HCT116 (cell line): Measurements from ENCODE around the gene SLC9A7. TPM values are rescaled to one million over a fixed set of nuclear protein-coding genes. Genes with fewer than 3 reads are reported as not detected.

ENCODE experiments used
- ATAC-seq: fragments of 200-7000 bp; cut with Tn5 transposase; 2 replicates; pipeline ENCODE4 v1.9.1; 2020; ENCODE audit warnings: mild to moderate bottlenecking, moderate library complexity
- BruUV-seq: library from RNA; stranded (reverse); fragments of 400-500 nt; replicated peaks from 2 replicates; lab custom pipeline; 2021; lab: Mats Ljungman, UMichigan
- CTCF ChIA-PET: fragments of 300-600 bp; sonication (Branson Sonifier 250); formaldehyde crosslinking; loops from one replicate; lab custom pipeline; 2021; ENCODE audit warnings: antibody characterized with exemption; lab: Charles Lee
- POLR2A ChIA-PET: fragments of 300-600, 350-600 bp; sonication (Branson Sonifier 250); formaldehyde crosslinking; loops from one replicate; lab custom pipeline; 2021; ENCODE audit warnings: antibody characterized with exemption; lab: Charles Lee
- RAD21 ChIA-PET, 2 experiments: fragments of 300-600 bp; sonication (Branson Sonifier 250); formaldehyde crosslinking; loops; one replicate each; lab custom pipeline; 2023; ENCODE audit warnings: low total read pairs in 2 of 2; ENCODE audit not compliant: uncharacterized antibody in 2 of 2, unreplicated experiment in 2 of 2, low non-redundant PET in 1 of 2; lab: Charles Lee
- DNase-seq: peaks from one replicate; pipeline ENCODE4 v3.0.0-alpha.2; 2010; ENCODE audit warnings: low read depth, low spot score
- H2AFZ ChIP-seq: fragments of 200-600 bp; shearing (Covaris generic), sonication (generic); 2 replicates; pipeline ENCODE4 v1.6.1; 2017; ENCODE audit warnings: low read depth, mixed run types, mixed read lengths, antibody characterized with exemption, low read length; ENCODE audit not compliant: poor library complexity, severe bottlenecking
- H3K27ac ChIP-seq: 2 replicates; pipeline ENCODE4 v1.5.1; 2012; ENCODE audit warnings: low read depth, low read length
- H3K27me3 ChIP-seq: fragments of 200-600 bp; sonication (generic); 2 replicates; pipeline ENCODE4 v1.6.1; 2016; ENCODE audit warnings: mixed run types, low read length, mixed read lengths; ENCODE audit not compliant: insufficient read depth
- H3K36me3 ChIP-seq, 2 experiments: fragments of 200-500 bp in 1 of 2; fragments of 200-600 bp in 1 of 2; sonication (Bioruptor generic) in 1 of 2; sonication (generic) in 1 of 2; 2 replicates each; pipeline versions ENCODE4 v1.5.1 to v1.6.1; 2014 to 2016; ENCODE audit warnings: low read length in 2 of 2, inconsistent platforms in 1 of 2, mixed read lengths in 1 of 2, mixed run types in 1 of 2; ENCODE audit not compliant: insufficient read depth in 2 of 2, control insufficient read depth in 1 of 2
- H3K4me1 ChIP-seq, 2 experiments: fragments of 200-600 bp in 1 of 2; sonication (generic) in 1 of 2; 2 replicates each; pipeline versions ENCODE4 v1.5.1 to v1.6.1; 2012 to 2017; ENCODE audit warnings: low read length in 2 of 2, inconsistent platforms in 1 of 2, mild to moderate bottlenecking in 1 of 2, mixed read lengths in 1 of 2, mixed run types in 1 of 2, moderate library complexity in 1 of 2; ENCODE audit not compliant: insufficient read depth in 2 of 2, control insufficient read depth in 1 of 2
- H3K4me2 ChIP-seq: fragments of 200-600 bp; sonication (generic); 2 replicates; pipeline ENCODE4 v1.6.1; 2017; ENCODE audit warnings: mixed run types, low read length, mixed read lengths
- H3K4me3 ChIP-seq, 2 experiments: fragments of 200-600 bp in 1 of 2; sonication (generic) in 1 of 2; replicated peaks in 1 of 2; 2 replicates each; pipeline ENCODE4 v1.5.1; 2011 to 2016; ENCODE audit warnings: low read length in 2 of 2, control low read depth in 1 of 2, low read depth in 1 of 2, mild to moderate bottlenecking in 1 of 2, mixed read lengths in 1 of 2, mixed run types in 1 of 2
- H3K79me2 ChIP-seq: fragments of 200-600 bp; sonication (generic); 2 replicates; pipeline ENCODE4 v1.6.1; 2017; ENCODE audit warnings: mild to moderate bottlenecking, mixed run types, low read length, moderate library complexity, mixed read lengths; ENCODE audit not compliant: insufficient read depth
- H3K9ac ChIP-seq: fragments of 200-600 bp; sonication (generic); 2 replicates; pipeline ENCODE4 v1.6.1; 2016; ENCODE audit warnings: low read length, mixed read lengths
- H3K9me2 ChIP-seq: fragments of 200-600 bp; sonication (generic), shearing (Covaris generic); 2 replicates; pipeline ENCODE4 v1.6.1; 2017; ENCODE audit warnings: mixed run types, mild to moderate bottlenecking, moderate library complexity; ENCODE audit not compliant: insufficient read depth
- H3K9me3 ChIP-seq, 2 experiments: fragments of 200-500 bp in 1 of 2; fragments of 200-600 bp in 1 of 2; sonication (Bioruptor generic) in 1 of 2; sonication (generic) in 1 of 2; 2 replicates each; pipeline ENCODE4 v1.6.1; 2014 to 2017; ENCODE audit warnings: low read length in 2 of 2, mixed read lengths in 2 of 2, inconsistent platforms in 1 of 2, low read depth in 1 of 2, mild to moderate bottlenecking in 1 of 2, mixed run types in 1 of 2, moderate library complexity in 1 of 2; ENCODE audit not compliant: control insufficient read depth in 1 of 2, insufficient read depth in 1 of 2
- H4K20me1 ChIP-seq: fragments of 200-600 bp; sonication (generic), shearing (Covaris generic); 2 replicates; pipeline ENCODE4 v1.6.1; 2017; ENCODE audit warnings: mixed run types, mild to moderate bottlenecking, moderate library complexity; ENCODE audit not compliant: insufficient read depth
- ATF3 ChIP-seq: IDR thresholded peaks from 2 replicates; pipeline ENCODE4 v1.6.1; 2012
- CBX3 ChIP-seq: IDR thresholded peaks from 2 replicates; pipeline ENCODE4 v1.6.1; 2012; ENCODE audit warnings: low read depth
- CEBPB ChIP-seq: IDR thresholded peaks from 2 replicates; pipeline ENCODE4 v1.6.1; 2012; ENCODE audit warnings: low read depth
- EGR1 ChIP-seq: IDR thresholded peaks from 2 replicates; pipeline ENCODE4 v1.6.1; 2012; ENCODE audit warnings: low read depth
- ELF1 ChIP-seq: IDR thresholded peaks from 2 replicates; pipeline ENCODE4 v1.6.1; 2012; ENCODE audit warnings: low read depth, borderline replicate concordance
- EZH2 ChIP-seq: fragments of 200-600 bp; sonication (generic); IDR thresholded peaks from 2 replicates; pipeline ENCODE4 v1.6.1; 2017; ENCODE audit warnings: antibody characterized with exemption, mixed run types
- EZH2phosphoT487 ChIP-seq: fragments of 200-600 bp; IDR thresholded peaks from 2 replicates; pipeline ENCODE4 v1.6.1; 2018; ENCODE audit warnings: antibody characterized with exemption, borderline replicate concordance
- FOSL1 ChIP-seq: IDR thresholded peaks from 2 replicates; pipeline ENCODE4 v1.6.1; 2012; ENCODE audit warnings: low read depth
- JUND ChIP-seq: IDR thresholded peaks from 2 replicates; pipeline ENCODE4 v1.6.1; 2012
- POLR2A ChIP-seq: IDR thresholded peaks from 2 replicates; pipeline ENCODE4 v1.7.0; 2011; ENCODE audit warnings: borderline replicate concordance; ENCODE audit not compliant: insufficient read depth, insufficient read length; ENCODE audit errors: extremely low read depth
- RAD21 ChIP-seq: IDR thresholded peaks from 2 replicates; pipeline ENCODE4 v1.6.1; 2012; ENCODE audit warnings: low read depth, mild to moderate bottlenecking
- REST ChIP-seq: IDR thresholded peaks from 2 replicates; pipeline ENCODE4 v1.6.1; 2012; ENCODE audit warnings: low read depth
- SP1 ChIP-seq: IDR thresholded peaks from 2 replicates; pipeline ENCODE4 v1.6.1; 2012; ENCODE audit warnings: low read depth
- SRF ChIP-seq: IDR thresholded peaks from 2 replicates; pipeline ENCODE4 v1.6.1; 2012; ENCODE audit warnings: low read depth
- ZFX ChIP-seq: fragments of 450-650 bp; IDR thresholded peaks from 2 replicates; pipeline ENCODE4 v1.6.1; 2017
- ZNF274 ChIP-seq: fragments of 200-500 bp; sonication (Bioruptor generic); IDR thresholded peaks from 2 replicates; pipeline ENCODE4 v1.6.1; 2014; ENCODE audit warnings: mild to moderate bottlenecking, low read depth, low read length, inconsistent platforms
- intact Hi-C: fragments of 100-400 bp; cut with micrococcal nuclease; formaldehyde crosslinking; loops from 2 replicates; pipeline ENCODE4 v1.10.0; 2022
- total RNA-seq: library from RNA; stranded (reverse); gene quantifications from one replicate; pipeline ENCODE4 v1.2.1, GENCODE V29; 2021; ENCODE audit not compliant: unreplicated experiment
- TF ChIP-seq, protein P1 (sequence below), 3 experiments: fragments of 200-600 bp in 1 of 3; sonication (generic) in 1 of 3; IDR thresholded peaks in 2 of 3; conservative IDR thresholded peaks in 1 of 3; 2 replicates each; pipeline ENCODE4 v1.5.1; 2012 to 2017; ENCODE audit warnings: low read depth in 2 of 3, low read length in 2 of 3, antibody characterized with exemption in 1 of 3, borderline replicate concordance in 1 of 3, control low read depth in 1 of 3, mild to moderate bottlenecking in 1 of 3, mixed read lengths in 1 of 3, mixed run types in 1 of 3, moderate library complexity in 1 of 3; ENCODE audit not compliant: insufficient read depth in 1 of 3

Gene SLC9A7
- total RNA-seq, 1 experiment from 2014 or later = 18.6 TPM

GRCh38 chrX:46793386-46794143 lies 34.6 kb upstream of the SLC9A7 start:
- peak overlapping the region; percentile 74 for H2AFZ ChIP-seq
- H3K9me2 ChIP-seq = no peaks in the 10 kb centered on the region
- DNase-seq (no peak), ATAC-seq (no peak)
- H3K9ac ChIP-seq = no peak overlapping the region
- peak overlapping the region; percentile 65 for H3K4me2 ChIP-seq
- H3K27ac ChIP-seq = no peak overlapping the region
- CTCF ChIA-PET = interaction anchor here (1.7 kb wide), 1 partner anchor 238 kb away, joined by 3 read pairs; no protein-coding TSS in a partner anchor
- H3K79me2 ChIP-seq = no peaks in the 10 kb centered on the region
- H3K9me3 ChIP-seq = no peaks in the 10 kb centered on the region
- intact Hi-C loops = no loop called here
- no peak overlapping the region for H3K4me3 ChIP-seq
- no peaks in the 10 kb centered on the region for H3K36me3 ChIP-seq
- RAD21 ChIA-PET = no interaction called here
- H4K20me1 ChIP-seq = no peaks in the 10 kb centered on the region
- no TSS peak for BruUV-seq
- peaks cover 2 to 28% of the 10 kb centered on the region in 2 experiments; a peak in 3 of 4 replicates for H3K4me1 ChIP-seq
- no peaks in the 10 kb centered on the region for H3K27me3 ChIP-seq
- POLR2A ChIA-PET = no interaction called here
- TF ChIP-seq EZH2 = no peak
- TF ChIP-seq, protein P1, sequence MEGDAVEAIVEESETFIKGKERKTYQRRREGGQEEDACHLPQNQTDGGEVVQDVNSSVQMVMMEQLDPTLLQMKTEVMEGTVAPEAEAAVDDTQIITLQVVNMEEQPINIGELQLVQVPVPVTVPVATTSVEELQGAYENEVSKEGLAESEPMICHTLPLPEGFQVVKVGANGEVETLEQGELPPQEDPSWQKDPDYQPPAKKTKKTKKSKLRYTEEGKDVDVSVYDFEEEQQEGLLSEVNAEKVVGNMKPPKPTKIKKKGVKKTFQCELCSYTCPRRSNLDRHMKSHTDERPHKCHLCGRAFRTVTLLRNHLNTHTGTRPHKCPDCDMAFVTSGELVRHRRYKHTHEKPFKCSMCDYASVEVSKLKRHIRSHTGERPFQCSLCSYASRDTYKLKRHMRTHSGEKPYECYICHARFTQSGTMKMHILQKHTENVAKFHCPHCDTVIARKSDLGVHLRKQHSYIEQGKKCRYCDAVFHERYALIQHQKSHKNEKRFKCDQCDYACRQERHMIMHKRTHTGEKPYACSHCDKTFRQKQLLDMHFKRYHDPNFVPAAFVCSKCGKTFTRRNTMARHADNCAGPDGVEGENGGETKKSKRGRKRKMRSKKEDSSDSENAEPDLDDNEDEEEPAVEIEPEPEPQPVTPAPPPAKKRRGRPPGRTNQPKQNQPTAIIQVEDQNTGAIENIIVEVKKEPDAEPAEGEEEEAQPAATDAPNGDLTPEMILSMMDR (IDR thresholded peaks at IDR 0.05 in 2 of 3, conservative IDR thresholded peaks at IDR 0.05 in 1 of 3; ENCODE audit: borderline replicate concordance in 1 of 3, insufficient read depth in 1 of 3, low read depth in 2 of 3, low read length in 2 of 3) = no peak
- TF ChIP-seq ATF3 = no peak
- no peak for TF ChIP-seq ZNF274
- TF ChIP-seq EZH2phosphoT487 = no peak
- TF ChIP-seq FOSL1 = no peak
- TF ChIP-seq EGR1 = no peak
- no peak for TF ChIP-seq ELF1
- no peak for TF ChIP-seq SP1
- no peak for TF ChIP-seq ZFX
- TF ChIP-seq JUND = no peak
- TF ChIP-seq REST = no peak
- TF ChIP-seq RAD21 = no peak
- no peak for TF ChIP-seq SRF
- TF ChIP-seq CBX3 = no peak
- TF ChIP-seq CEBPB = no peak
- TF ChIP-seq POLR2A = no peak
